Erythroblast (primary cell): ENCODE measurements around the gene ZNF638.

Source experiments
- GATA1 ChIP-seq: IDR thresholded peaks from 2 replicates; pipeline ENCODE4 v1.6.1; 2011; ENCODE audit warnings: low read depth, mild to moderate bottlenecking, control low read depth, low read length, moderate library complexity
- POLR2A ChIP-seq: IDR thresholded peaks from 2 replicates; pipeline ENCODE4 v1.6.1; 2011; ENCODE audit warnings: mild to moderate bottlenecking, low read length

- no peak for TF ChIP-seq GATA1
- no peak for TF ChIP-seq POLR2A
Observed at GRCh38 chr2:71477231-71477691, 145.7 kb downstream of the ZNF638 start.
